NCI-H1694 (cell line): ENCODE data around the gene LAG3.
A peak's percentile ranks its signal among the peaks of the same experiment; 100 is the strongest.
"Not testable (repeated sequence)": the region's sequence is repeated elsewhere in the genome, so short reads cannot be mapped to it uniquely, and the experiment has no call there.

Experiments used
- DNase-seq: peaks from one replicate; lab custom pipeline; 2025; lab: John Stamatoyannopoulos, UW

Gene LAG3

DNA sequence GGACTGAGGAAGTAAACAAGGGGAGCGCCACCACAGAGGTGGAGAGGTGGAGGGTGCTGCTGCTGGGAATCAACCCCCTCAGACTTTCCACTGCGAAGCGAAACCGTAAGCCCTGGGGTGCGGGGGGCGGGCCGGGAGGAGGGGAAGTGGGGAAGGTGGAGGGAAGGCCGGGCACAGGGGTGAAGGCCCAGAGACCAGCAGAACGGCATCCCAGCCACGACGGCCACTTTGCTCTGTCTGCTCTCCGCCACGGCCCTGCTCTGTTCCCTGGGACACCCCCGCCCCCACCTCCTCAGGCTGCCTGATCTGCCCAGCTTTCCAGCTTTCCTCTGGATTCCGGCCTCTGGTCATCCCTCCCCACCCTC is at the start of gene LAG3:
LAG3 (plus strand) TSS at position 190 of the 365 bp plus-strand sequence. CDS start 333 bp downstream, outside the sequence.
- no peak for DNase-seq

DNA sequence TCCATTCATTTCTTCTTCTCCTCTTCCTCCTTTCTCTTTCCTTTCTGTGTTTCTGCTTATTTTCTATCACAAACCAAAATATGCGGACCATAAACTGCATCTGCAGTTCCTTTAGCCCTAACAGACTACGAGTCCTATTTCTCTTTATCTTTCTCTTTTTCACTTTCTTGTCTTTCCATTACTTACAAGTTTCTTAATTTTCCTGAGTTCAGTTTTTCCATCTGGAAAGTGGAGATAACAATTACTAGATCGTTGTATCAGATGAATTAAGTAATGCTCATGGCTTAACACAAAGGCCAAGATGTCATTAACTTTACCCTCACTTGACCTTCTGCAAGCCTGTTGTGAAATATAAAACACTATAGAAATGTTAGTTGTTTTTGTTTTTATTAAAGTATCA is 49.5 kb upstream of the LAG3 start:
- DNase-seq: no peak

DNA sequence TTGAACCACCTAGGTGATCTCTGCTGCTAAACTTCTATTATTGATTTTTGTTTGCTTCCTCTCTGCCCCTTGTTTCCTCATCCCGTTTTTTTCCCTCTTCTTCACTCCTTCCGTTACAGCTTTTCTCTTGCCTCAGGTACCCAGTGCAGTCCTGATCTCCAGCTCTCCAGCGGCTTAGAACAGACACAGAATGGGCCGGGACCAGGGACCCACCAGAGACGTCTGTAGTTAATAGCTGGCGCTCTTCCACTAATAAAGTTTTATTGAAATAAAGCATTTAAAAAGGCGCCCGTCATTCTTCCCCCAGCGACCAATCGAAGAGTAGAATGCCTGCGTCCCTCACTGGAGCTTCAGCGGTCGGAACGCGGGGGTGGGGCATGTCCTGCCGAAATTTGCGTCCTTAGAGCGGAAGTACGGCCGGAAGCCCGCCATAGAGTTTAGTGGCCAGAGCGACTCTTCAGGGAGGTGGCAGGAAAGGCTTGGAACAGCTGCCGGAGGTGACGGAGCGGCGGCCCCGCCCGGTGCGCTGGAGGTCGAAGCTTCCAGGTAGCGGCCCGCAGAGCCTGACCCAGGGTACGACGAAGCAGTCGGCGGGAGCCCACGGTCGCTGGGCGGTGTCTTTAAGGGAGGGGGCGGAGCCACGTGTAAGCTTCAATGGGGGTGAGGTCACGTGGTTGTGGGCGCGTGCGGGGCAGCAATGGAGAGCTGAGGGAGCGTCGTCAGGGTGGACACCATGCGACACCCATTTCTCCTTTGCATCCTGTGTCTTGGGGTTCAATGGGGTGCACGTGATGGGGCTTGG is 48.5 kb upstream of the LAG3 start, which contains the start of gene COPS7A:
COPS7A (plus strand) TSS at position 440 of the 802 bp plus-strand sequence. CDS start 611 bp downstream, outside the sequence.
- peak; percentile 99 for DNase-seq

DNA sequence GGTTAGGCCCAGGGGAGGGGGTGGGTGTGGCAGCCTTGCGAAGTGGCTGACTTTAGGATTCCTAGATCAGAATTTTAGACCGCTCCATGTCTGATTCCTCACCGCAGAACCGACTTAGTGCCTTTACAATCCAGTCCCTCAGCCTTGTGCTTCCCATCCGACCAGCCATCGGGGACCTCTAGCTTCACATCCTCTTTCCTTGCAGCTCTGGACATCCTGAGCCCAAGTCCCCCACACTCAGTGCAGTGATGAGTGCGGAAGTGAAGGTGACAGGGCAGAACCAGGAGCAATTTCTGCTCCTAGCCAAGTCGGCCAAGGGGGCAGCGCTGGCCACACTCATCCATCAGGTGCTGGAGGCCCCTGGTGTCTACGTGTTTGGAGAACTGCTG is 47.9 kb upstream of the LAG3 start:
- no peak for DNase-seq

- DNase-seq: no peak
Observed at GRCh38 chr12:6725350-6725749, 47.0 kb upstream of the LAG3 start.

DNA sequence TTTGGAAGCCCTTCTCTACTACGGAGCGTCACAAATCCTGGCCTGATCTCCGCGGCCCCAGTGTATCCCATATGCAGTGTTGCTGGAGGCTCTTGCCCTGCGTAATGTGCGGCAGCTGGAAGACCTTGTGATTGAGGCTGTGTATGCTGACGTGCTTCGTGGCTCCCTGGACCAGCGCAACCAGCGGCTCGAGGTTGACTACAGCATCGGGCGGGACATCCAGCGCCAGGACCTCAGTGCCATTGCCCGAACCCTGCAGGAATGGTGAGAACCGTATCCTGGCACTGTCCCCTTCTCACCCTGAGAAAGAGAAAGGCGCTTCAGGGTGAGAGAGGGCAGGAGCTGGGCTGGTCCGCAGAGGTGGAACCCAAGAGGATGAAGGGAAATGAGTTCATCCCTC is 43.1 kb upstream of the LAG3 start:
- no peak for DNase-seq

DNA sequence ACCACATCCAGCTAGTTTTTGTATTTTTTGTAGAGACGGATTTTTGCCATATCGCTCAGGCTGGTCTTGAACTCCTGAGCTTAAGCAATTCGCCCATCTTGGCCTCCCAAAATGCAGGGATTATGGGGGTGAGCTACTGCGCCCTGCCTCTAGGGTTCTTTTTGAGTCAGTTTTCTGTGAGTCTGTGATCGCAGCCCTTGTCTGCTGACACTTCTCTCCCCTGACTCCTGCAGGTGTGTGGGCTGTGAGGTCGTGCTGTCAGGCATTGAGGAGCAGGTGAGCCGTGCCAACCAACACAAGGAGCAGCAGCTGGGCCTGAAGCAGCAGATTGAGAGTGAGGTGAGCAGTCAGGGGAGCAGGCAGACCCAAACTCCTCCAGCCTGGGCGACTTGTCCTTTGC is 42.2 kb upstream of the LAG3 start:
- no peak for DNase-seq

GRCh38 chr12:6734506-6735387 is 37.6 kb upstream of the LAG3 start:
- DNase-seq: no peak

DNA sequence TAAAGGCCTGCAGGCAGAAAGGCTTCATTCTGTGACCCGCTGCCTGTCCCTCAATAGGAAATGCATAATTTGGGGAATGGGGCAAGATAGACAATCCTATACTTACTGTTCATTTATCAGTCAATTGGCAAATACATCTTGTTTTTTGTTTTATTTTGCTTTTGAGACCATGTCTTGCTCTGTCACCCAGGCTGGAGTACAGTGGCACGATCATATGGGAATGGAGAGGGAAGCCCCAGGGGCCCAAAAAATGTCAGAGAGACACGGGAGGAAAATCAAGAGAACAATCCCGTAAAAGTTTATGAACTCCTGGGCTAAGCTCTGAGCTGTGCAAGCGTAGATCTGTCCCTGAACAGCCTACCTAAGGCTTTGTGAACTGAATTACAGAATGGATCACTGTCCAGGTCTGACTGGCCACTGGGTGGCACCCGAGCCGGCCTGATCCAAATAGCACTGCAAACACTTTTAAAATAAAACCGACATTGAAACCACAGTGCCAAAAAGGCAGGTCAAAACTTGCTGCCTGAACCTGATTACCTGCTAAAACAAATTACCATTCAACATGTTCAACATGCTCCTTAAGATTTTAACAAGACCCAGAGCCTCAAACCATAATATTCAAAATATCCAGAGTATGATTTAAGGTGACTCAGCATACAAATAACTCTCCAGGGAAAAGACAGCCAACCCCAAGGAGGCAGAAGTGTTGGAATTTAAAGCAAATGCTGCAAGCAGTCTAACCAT is 36.7 kb upstream of the LAG3 start:
- DNase-seq: peak; percentile 51

GRCh38 chr12:6736754-6737153 is 35.6 kb upstream of the LAG3 start:
- DNase-seq: no peak

GRCh38 chr12:6742080-6742479 is 30.2 kb upstream of the LAG3 start:
- not testable (repeated sequence) for DNase-seq

- no peak for DNase-seq
Observed at GRCh38 chr12:6742834-6743233, 29.5 kb upstream of the LAG3 start.

GRCh38 chr12:6743300-6743699 is 29.0 kb upstream of the LAG3 start:
- not testable (repeated sequence) for DNase-seq

- DNase-seq: no peak
Observed at GRCh38 chr12:6745741-6746525, 26.4 kb upstream of the LAG3 start.

GRCh38 chr12:6747216-6747615 is 25.1 kb upstream of the LAG3 start:
- DNase-seq: no peak

DNA sequence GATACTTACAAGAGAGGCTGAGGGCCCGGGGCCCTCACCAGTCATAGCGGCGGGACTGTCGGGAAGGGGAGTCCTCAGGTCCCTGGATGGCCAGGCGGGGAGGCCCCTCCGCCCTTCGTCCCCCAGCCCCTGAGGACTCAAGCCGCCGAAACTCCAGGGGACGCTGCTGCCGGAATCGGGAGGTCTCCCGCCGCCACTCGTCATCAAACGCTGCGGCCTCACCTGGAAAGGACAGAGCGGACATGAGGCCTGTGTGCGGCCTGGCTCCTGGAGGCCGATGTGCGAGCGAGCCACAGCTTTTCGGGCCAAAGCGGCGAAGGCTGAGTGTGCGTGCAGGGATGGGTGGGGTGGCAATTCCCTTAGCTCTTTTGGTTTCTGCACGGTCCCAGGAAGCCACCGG is 23.6 kb upstream of the LAG3 start:
- DNase-seq: no peak

- DNase-seq: no peak
Observed at GRCh38 chr12:6750506-6750905, 21.8 kb upstream of the LAG3 start.

DNA sequence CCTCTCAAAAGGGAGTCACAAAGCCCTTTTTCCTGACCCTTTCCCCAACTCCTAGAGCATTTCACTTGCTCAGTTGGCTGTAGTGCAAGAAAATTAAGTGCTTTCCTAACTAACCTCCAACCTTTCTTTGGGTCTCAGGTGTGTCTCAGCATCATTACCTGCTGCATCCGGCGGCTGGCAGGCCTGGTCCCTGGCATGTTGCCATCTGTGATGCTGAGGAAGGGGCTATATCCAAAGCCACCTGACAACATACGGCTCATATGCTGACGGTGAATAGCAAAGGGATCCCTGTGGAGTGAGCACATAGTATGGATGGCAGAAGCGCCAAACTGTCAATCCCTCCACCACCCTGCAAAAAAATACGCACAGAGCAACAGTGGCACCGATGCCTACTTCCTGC is 20.6 kb upstream of the LAG3 start:
- no peak for DNase-seq

- peak; percentile 60 for DNase-seq
Observed at GRCh38 chr12:6752167-6752920, 20.0 kb upstream of the LAG3 start.

GRCh38 chr12:6752921-6753771 is 19.2 kb upstream of the LAG3 start, which contains the start of gene MLF2:
Gene MLF2 (minus strand): TSS chr12:6753141. CDS start chr12:6752334, 807 bp downstream.
- DNase-seq: peak; percentile 99
